Psoas muscle (tissue), 8 donors: Measurements from ENCODE around the gene VEPH1. TPM values are rescaled to one million over a fixed set of nuclear protein-coding genes. Genes with fewer than 3 reads are reported as not detected.

ENCODE experiments used
- ATAC-seq, 4 donors: fragments of 200-7000 bp; cut with Tn5 transposase; one replicate each; pipeline ENCODE4 v1.9.1; 2020; ENCODE audit warnings: moderate library complexity in 3 of 4, mild to moderate bottlenecking in 2 of 4
- DNase-seq, 2 donors: peaks; one replicate each; pipeline ENCODE4 v3.0.0-alpha.2; 2020
- H3K27ac ChIP-seq: fragments of 200-600 bp; one replicate; pipeline ENCODE4 v1.8.0; 2022
- H3K27me3 ChIP-seq, 3 donors: fragments of 200-600 bp in 1 of 3; one replicate each; pipeline versions ENCODE4 v1.6.1 to v1.8.0; 2013 to 2022; ENCODE audit warnings: low read length in 2 of 3, mild to moderate bottlenecking in 2 of 3, moderate library complexity in 1 of 3; ENCODE audit not compliant: insufficient read depth in 3 of 3
- H3K36me3 ChIP-seq, 2 donors: fragments of 200-600 bp in 1 of 2; one replicate each; pipeline versions ENCODE4 v1.6.1 to v1.8.0; 2013 to 2022; ENCODE audit warnings: low read depth in 1 of 2, mild to moderate bottlenecking in 1 of 2, moderate library complexity in 1 of 2; ENCODE audit not compliant: insufficient read depth in 1 of 2
- H3K4me1 ChIP-seq: fragments of 200-600 bp; one replicate; pipeline ENCODE4 v1.8.0; 2022
- H3K4me3 ChIP-seq: fragments of 200-600 bp; one replicate; pipeline ENCODE4 v1.8.0; 2022; ENCODE audit warnings: mild to moderate bottlenecking
- H3K9me3 ChIP-seq: fragments of 200-600 bp; one replicate; pipeline ENCODE4 v1.8.0; 2022
- WGBS, 3 donors: extraction: QIAGEN DNeasy Blood & Tissue Kit; methylation state at CpG; one replicate each; pipeline versions ENCODE4 v1.1.6 to v1.1.7; 2013; 5-methylcytosine and 5-hydroxymethylcytosine counted together
- intact Hi-C, 2 donors: fragments of 100-400 bp; cut with DNase I; formaldehyde crosslinking; loops; one replicate each; pipeline versions ENCODE4 v1.11.0 to v1.14.2; 2022
- polyA plus RNA-seq, 3 donors: library from polyadenylated mRNA; stranded (reverse); fragments of 200-250 nt; gene quantifications; one replicate each; pipeline ENCODE4 v1.2.3, GENCODE V29; 2013
- total RNA-seq, 4 donors: library from RNA; stranded (reverse); fragmentation: NEBNext Ultra II Directional in 2 of 4; extraction: Animal tissue kit (Norgen Biotek cat#: 25700) in 2 of 4; gene quantifications; one replicate each; pipeline versions ENCODE4 v1.2.1 to v1.2.4, GENCODE V29; 2021 to 2023
- TF ChIP-seq, protein P1 (sequence below): fragments of 200-600 bp; IDR thresholded peaks from one replicate; pipeline ENCODE4 v1.8.0; 2022; ENCODE audit warnings: antibody characterized with exemption
- donor health status: healthy with polysubstance abuse.
- donor health status: DM: no; HTN: no; CAD: no; lungs with moderate emphysema.
- donor health status: Bipolar disorder and iron deficiency.
- donor health status: healthy.
- donor health status: DM: yes; HTN: yes; CAD: no.
- donor health status: DM: no; HTN: no; CAD: no.
- donor health status: DM: no; HTN: no; CAD: no.
- donor health status: DM: yes; HTN: yes; CAD: no.

The VEPH1 gene
- total and polyA plus RNA-seq, 7 donors, result 0.14 to 0.34 (median 0.25) TPM; not detected in 2

DNA sequence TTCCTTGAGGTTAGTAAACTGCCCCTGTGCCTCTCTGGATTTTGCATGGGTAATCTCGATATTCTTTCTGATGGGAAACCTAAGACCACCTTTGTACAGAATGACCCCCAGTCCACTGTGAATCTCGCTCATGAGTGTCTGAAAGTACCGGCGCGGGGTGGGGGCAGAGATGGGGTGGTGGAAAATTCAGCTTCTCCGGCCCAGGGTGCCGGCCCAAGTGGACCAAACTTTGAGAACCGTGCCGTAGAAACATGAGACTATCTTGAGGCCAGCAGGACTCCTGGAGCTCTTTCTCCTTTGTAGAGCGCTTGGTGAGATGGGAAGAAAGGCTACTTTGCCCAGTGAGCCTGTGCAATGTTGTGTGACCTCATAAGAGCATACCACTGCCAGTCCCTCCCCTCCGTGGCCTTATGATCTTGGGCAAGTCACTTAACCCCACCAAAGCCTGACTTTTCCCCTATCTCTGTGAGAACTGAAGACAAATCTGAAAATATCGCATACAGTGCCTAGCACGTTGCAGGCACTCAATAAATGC is 40.4 kb upstream of the VEPH1 start:
- ATAC-seq (peak in 3 of 4 donors; percentile 36 to 45 (median 37)), DNase-seq (no peak)
- Histone ChIP-seq H3K27me3 (peaks cover 0 to 30% (median 10%) of the 10 kb centered on the region in 3 donors), H3K4me1 (no peaks in the 10 kb centered on the region), H3K36me3 (no peaks in the 10 kb centered on the region), H3K27ac (no peak overlapping the region), H3K4me3 (peak overlapping the region; percentile 58), H3K9me3 (no peaks in the 10 kb centered on the region)
- WGBS, 3 donors, result 44 to 67% (median 47%) methylated on average over 13 of the region's 13 CpGs
- TF ChIP-seq, protein P1, sequence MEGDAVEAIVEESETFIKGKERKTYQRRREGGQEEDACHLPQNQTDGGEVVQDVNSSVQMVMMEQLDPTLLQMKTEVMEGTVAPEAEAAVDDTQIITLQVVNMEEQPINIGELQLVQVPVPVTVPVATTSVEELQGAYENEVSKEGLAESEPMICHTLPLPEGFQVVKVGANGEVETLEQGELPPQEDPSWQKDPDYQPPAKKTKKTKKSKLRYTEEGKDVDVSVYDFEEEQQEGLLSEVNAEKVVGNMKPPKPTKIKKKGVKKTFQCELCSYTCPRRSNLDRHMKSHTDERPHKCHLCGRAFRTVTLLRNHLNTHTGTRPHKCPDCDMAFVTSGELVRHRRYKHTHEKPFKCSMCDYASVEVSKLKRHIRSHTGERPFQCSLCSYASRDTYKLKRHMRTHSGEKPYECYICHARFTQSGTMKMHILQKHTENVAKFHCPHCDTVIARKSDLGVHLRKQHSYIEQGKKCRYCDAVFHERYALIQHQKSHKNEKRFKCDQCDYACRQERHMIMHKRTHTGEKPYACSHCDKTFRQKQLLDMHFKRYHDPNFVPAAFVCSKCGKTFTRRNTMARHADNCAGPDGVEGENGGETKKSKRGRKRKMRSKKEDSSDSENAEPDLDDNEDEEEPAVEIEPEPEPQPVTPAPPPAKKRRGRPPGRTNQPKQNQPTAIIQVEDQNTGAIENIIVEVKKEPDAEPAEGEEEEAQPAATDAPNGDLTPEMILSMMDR, result no peak
- intact Hi-C loops, result no loop called here

DNA sequence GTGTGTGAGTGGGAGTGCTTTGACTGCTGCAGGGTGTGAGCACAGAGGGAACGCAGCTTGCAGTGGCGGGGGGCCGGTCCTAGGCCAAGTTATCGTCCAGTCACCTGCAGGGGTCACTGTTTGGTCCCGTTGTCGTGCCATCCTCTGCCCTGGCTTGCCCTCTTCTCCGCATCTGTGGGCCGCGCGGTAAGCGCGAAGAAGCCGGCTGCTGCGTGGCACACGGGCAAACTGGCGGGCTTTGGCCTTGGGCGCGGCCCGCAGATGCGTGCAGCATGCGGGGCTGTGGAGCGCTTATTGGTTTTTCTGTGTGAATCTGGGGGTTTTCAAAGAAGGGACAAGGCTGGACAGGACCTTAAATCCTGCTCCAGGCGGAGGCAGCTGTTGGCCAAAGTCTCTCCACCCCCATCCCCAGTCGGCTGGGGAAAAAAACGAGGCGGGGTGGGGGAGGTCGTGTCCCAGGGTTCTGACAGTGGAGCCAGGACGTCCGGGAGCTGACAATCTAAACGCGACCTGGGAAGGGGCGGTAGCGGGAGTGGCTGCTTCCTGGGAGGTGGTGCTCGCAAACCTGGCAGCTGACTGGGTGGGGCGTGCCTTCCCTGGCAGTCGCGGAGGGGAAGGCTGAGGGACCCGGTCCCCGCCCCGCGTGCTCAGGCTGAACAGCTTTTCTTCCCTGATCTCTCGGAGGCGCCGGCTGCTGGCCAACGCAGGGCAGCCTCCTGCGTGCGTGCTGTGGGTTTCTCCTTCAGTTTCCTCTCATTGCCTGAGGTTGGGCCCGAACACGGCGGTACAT is 39.7 kb upstream of the VEPH1 start:
- peak; percentile 79 to 89 for DNase-seq
- Histone ChIP-seq H3K4me3 (peak overlapping the region; percentile 58), H3K9me3 (no peaks in the 10 kb centered on the region), H3K36me3 (no peaks in the 10 kb centered on the region), H3K27ac (no peak overlapping the region), H3K4me1 (no peaks in the 10 kb centered on the region), H3K27me3 (peaks cover 0 to 30% (median 10%) of the 10 kb centered on the region in 3 donors)
- intact Hi-C loops, result no loop called here
- TF ChIP-seq, protein P1, result no peak
- 3 to 5% (median 5%) methylated on average over 50 of the region's 50 CpGs for WGBS, 3 donors
- ATAC-seq, result peak; percentile 36 to 80 (median 76)

DNA sequence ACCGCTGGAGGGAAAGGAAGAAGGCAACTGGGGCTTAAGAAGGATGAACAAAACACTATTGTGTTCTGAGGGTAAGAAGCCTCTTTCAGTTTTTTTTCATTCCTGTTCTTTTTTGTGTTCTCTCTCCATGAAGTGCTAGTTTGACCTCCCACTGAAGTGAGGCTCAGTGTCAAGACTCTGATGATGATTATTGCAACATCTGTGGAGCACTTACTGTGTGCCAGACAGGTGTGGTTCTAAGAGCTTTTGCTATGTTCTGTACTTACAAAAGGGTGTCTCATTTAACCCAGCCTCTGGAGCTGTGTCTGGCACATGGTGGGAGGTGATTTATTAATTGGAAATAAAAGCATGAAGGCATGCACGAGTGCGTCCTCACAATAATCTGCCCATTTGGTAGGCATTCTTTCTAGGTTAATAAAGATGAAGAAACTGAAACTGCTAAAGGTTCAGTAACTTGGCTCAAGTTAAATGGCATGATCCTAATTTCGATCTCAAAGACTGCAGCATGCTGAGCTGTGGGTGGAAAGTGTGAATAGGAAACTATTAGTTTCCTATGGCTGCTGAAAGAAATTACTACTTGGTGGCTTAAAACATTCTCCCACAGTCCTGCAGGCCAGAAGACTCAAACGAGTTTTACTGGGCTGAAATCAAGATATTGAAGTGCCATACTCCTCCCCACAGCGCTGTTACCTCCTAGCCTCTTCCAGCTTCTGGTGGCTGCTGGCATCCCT is 38.5 kb upstream of the VEPH1 start:
- intact Hi-C loops, result no loop called here

DNA sequence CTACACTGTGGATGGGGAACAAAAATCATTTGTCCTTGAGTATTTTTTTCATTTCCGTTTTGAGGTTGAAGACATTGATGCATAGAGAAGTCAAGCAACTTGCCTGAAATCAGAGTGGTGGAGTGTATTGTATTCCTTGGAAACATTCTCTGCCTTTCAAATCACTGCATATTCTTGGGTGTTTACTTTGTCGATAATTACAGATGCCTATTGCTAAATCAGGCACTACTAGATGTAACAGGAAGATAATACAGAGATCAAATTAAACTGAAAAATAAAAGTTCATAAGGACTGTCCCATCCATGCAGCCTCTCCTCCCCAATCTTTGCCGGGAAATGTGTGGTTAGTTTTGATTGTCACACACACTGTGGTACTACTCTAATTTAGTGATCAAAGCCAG is 37.4 kb upstream of the VEPH1 start:
- TF ChIP-seq, protein P1, result no peak
- 45 to 68% (median 67%) methylated on average over 3 of the region's 3 CpGs for WGBS, 3 donors
- Histone ChIP-seq H3K4me1 (no peaks in the 10 kb centered on the region), H3K9me3 (no peaks in the 10 kb centered on the region), H3K27me3 (peaks cover 0 to 30% (median 10%) of the 10 kb centered on the region in 3 donors), H3K27ac (no peak overlapping the region), H3K36me3 (no peaks in the 10 kb centered on the region), H3K4me3 (no peak overlapping the region)
- DNase-seq (no peak), ATAC-seq (no peak)
- intact Hi-C loops, result no loop called here

More for the DNA sequence above, 38.5 kb upstream of the VEPH1 start:
- H3K36me3 ChIP-seq, result no peaks in the 10 kb centered on the region
- peaks cover 0 to 30% (median 10%) of the 10 kb centered on the region in 3 donors for H3K27me3 ChIP-seq
- H3K4me1 ChIP-seq, result no peaks in the 10 kb centered on the region
- ATAC-seq (no peak), DNase-seq (no peak)
- H3K27ac ChIP-seq, result no peak overlapping the region
- H3K4me3 ChIP-seq, result no peak overlapping the region
- TF ChIP-seq, protein P1, result no peak
- no peaks in the 10 kb centered on the region for H3K9me3 ChIP-seq
- 43 to 58% (median 46%) methylated on average over 6 of the region's 6 CpGs for WGBS, 3 donors
